Stomach (tissue), 9 donors: Measurements from ENCODE around the gene SH3RF2. TPM values are rescaled to one million over a fixed set of nuclear protein-coding genes. Genes with fewer than 3 reads are reported as not detected.
"Not testable (repeated sequence)": the region's sequence is repeated elsewhere in the genome, so short reads cannot be mapped to it uniquely, and the experiment has no call there.

Source experiments
- DNase-seq, 2 donors: peaks; one replicate each; pipeline versions ENCODE4 v3.0.0 to v3.0.0-alpha.2; 2013 to 2019
- H3K27ac ChIP-seq, 5 donors: fragments of 200-600 bp in 4 of 5; sonication (generic) in 4 of 5; one replicate each; pipeline ENCODE4 v1.5.1; 2013 to 2019; ENCODE audit warnings: mild to moderate bottlenecking in 1 of 5, moderate library complexity in 1 of 5
- H3K27me3 ChIP-seq, 3 donors: fragments of 200-600 bp; sonication (generic); one replicate each; pipeline ENCODE4 v1.5.1; 2017 to 2019; ENCODE audit warnings: mixed run types in 1 of 3
- H3K36me3 ChIP-seq, 4 donors: fragments of 200-600 bp; sonication (generic); 1 replicate in 3 of 4; 2 replicates in 1 of 4; pipeline ENCODE4 v1.5.1; 2016 to 2019
- H3K4me1 ChIP-seq, 4 donors: fragments of 200-600 bp; sonication (generic); one replicate each; pipeline ENCODE4 v1.5.1; 2016 to 2019
- H3K4me3 ChIP-seq, 4 donors: fragments of 200-600 bp; sonication (generic) in 3 of 4; one replicate each; pipeline ENCODE4 v1.5.1; 2016 to 2019; ENCODE audit warnings: mild to moderate bottlenecking in 1 of 4
- H3K9me3 ChIP-seq, 4 donors: fragments of 200-600 bp; sonication (generic); one replicate each; pipeline ENCODE4 v1.5.1; 2016 to 2019
- EP300 ChIP-seq: sonication (generic); formaldehyde crosslinking; IDR thresholded peaks from one replicate; pipeline ENCODE4 v1.6.1; 2017; ENCODE audit warnings: antibody characterized with exemption
- POLR2A ChIP-seq, 4 donors: fragments of 450-650 bp; IDR thresholded peaks; one replicate each; pipeline ENCODE4 v1.6.1; 2016; ENCODE audit warnings: antibody characterized with exemption in 4 of 4, control low read depth in 2 of 4, mild to moderate bottlenecking in 1 of 4, moderate library complexity in 1 of 4
- POLR2AphosphoS5 ChIP-seq, 3 donors: sonication (generic); formaldehyde crosslinking; IDR thresholded peaks; one replicate each; pipeline ENCODE4 v1.6.1; 2016; ENCODE audit warnings: antibody characterized with exemption in 3 of 3
- WGBS, 5 donors: extraction: QIAGEN DNeasy Blood & Tissue Kit in 3 of 5; methylation state at CpG; one replicate each; pipeline versions ENCODE4 v1.1.5 to v1.1.7; 2013 to 2018; 5-methylcytosine and 5-hydroxymethylcytosine counted together
- intact Hi-C: fragments of 100-400 bp; cut with DNase I; formaldehyde crosslinking; loops from one replicate; pipeline ENCODE4 v1.15.1; 2023; ENCODE audit warnings: low total_unique reads
- polyA plus RNA-seq, 3 donors: library from polyadenylated mRNA; stranded (reverse); fragments of 200-250 nt; gene quantifications; one replicate each; pipeline ENCODE4 v1.2.3, GENCODE V29; 2013
- total RNA-seq, 5 donors: library from RNA; depleted of rRNA; stranded (reverse); fragments of >200 nt; gene quantifications; one replicate each; pipeline versions ENCODE4 v1.1.0 to v1.2.3, GENCODE V29; 2014 to 2016
- TF ChIP-seq, protein P1 (sequence below), 7 experiments: fragments of 450-650 bp in 4 of 7; fragments of 200-600 bp in 3 of 7; sonication (generic) in 3 of 7; IDR thresholded peaks; one replicate each; pipeline ENCODE4 v1.5.1; 2016 to 2019; ENCODE audit warnings: antibody characterized with exemption in 7 of 7, control low read depth in 2 of 7, mild to moderate bottlenecking in 1 of 7
- donor health status: healthy with polysubstance abuse.
- donor health status: Bipolar disorder and iron deficiency.
- donor health status: healthy.

Gene SH3RF2
- total and polyA plus RNA-seq, 8 donors = 20.8 to 62.0 (median 40.7) TPM

DNA sequence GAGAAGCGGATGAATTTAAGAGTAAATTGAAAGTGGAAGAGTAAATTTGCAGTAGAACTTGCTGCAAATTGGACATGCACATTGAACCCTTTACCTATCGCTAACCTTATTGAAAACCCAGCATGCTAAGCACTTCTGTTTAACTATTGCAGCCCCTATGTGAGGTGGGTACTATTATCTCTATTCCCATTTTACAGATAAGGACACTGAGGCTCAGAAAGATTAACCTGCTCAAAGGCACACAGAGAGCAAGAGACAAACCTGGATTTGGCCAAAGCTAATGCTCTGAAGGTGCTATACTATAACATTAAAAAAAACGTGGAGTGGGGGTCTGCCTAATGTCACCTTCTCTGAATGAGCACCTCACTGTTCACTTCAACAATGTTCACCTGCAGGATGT, 21.0 kb downstream of the SH3RF2 start:
- H3K4me3 ChIP-seq = no peak overlapping the region
- no peaks in the 10 kb centered on the region for H3K27me3 ChIP-seq
- peaks cover 4 to 25% (median 12%) of the 10 kb centered on the region in 4 donors for H3K4me1 ChIP-seq
- WGBS, 5 donors = 74 to 89% (median 87%) methylated on average over 3 of the region's 3 CpGs
- H3K27ac ChIP-seq = no peak overlapping the region
- no peaks in the 10 kb centered on the region for H3K36me3 ChIP-seq
- intact Hi-C loops = no loop called here
- no peak for DNase-seq
- no peaks in the 10 kb centered on the region for H3K9me3 ChIP-seq
- TF ChIP-seq POLR2A (IDR thresholded peaks at IDR 0.05) (no peak), POLR2AphosphoS5 (IDR thresholded peaks at IDR 0.05) (no peak), EP300 (no peak)
- TF ChIP-seq, protein P1, sequence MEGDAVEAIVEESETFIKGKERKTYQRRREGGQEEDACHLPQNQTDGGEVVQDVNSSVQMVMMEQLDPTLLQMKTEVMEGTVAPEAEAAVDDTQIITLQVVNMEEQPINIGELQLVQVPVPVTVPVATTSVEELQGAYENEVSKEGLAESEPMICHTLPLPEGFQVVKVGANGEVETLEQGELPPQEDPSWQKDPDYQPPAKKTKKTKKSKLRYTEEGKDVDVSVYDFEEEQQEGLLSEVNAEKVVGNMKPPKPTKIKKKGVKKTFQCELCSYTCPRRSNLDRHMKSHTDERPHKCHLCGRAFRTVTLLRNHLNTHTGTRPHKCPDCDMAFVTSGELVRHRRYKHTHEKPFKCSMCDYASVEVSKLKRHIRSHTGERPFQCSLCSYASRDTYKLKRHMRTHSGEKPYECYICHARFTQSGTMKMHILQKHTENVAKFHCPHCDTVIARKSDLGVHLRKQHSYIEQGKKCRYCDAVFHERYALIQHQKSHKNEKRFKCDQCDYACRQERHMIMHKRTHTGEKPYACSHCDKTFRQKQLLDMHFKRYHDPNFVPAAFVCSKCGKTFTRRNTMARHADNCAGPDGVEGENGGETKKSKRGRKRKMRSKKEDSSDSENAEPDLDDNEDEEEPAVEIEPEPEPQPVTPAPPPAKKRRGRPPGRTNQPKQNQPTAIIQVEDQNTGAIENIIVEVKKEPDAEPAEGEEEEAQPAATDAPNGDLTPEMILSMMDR (IDR thresholded peaks at IDR 0.05) = no peak

DNA sequence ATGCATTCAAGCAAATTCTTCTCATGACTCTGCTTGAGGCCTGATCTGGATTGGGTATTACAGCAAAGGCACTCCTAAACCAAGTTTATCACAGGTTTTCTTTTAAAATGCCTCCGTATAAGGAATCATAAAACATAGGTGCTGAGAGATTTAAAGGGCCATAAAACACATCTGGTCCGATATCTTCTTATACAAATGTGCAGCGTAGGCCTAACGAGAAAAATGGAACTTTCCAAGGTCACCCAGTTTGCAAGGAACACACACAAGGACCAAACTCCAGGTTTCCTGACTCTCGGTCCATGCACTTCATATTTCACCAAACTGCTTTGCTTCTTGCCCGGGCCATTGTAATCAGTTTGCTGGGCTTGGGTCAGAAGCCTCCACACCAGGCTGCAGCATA, 22.1 kb downstream of the SH3RF2 start:
- intact Hi-C loops = no loop called here
- H3K9me3 ChIP-seq = no peaks in the 10 kb centered on the region
- 69 to 88% (median 72%) methylated on average over 6 of the region's 6 CpGs for WGBS, 5 donors
- no peaks in the 10 kb centered on the region for H3K36me3 ChIP-seq
- no peak overlapping the region for H3K4me3 ChIP-seq
- H3K4me1 ChIP-seq = peaks cover 4 to 25% (median 12%) of the 10 kb centered on the region in 4 donors
- H3K27me3 ChIP-seq = no peaks in the 10 kb centered on the region
- no peak for DNase-seq
- H3K27ac ChIP-seq = peak overlapping the region in 1 of 5 donors; percentile 26
- no peak for TF ChIP-seq POLR2A (IDR thresholded peaks at IDR 0.05)
- no peak for TF ChIP-seq POLR2AphosphoS5 (IDR thresholded peaks at IDR 0.05)
- TF ChIP-seq, protein P1 (IDR thresholded peaks at IDR 0.05) = no peak
- TF ChIP-seq EP300 = no peak

DNA sequence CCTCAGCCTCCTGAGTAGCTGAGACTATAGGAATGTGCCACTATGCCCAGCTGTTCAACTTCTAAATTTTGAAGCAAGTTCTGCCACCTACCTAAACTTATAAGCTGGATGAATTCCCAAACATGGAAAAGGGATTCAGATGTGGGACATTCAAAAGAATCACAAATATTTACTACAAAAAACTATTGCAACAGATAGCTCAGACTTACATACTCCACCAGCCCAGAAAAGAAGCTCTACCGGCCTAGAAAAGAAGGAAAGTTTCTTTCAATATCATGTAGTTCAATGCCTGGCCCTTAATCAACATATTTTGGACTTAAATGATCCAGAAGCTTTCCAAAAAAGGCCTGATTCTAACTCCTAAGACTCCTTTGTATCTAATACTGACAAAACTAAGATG, 23.8 kb downstream of the SH3RF2 start:
- H3K9me3 ChIP-seq = no peaks in the 10 kb centered on the region
- H3K4me3 ChIP-seq = no peak overlapping the region
- H3K27me3 ChIP-seq = no peaks in the 10 kb centered on the region
- H3K4me1 ChIP-seq = peaks cover 4 to 25% (median 12%) of the 10 kb centered on the region in 4 donors
- H3K36me3 ChIP-seq = no peaks in the 10 kb centered on the region
- 24 to 34% (median 32%) methylated on average over 1 of the region's 1 CpG for WGBS, 5 donors
- TF ChIP-seq POLR2A (IDR thresholded peaks at IDR 0.05) = no peak
- no peak for TF ChIP-seq EP300
- TF ChIP-seq POLR2AphosphoS5 (IDR thresholded peaks at IDR 0.05) = no peak
- TF ChIP-seq, protein P1 (IDR thresholded peaks at IDR 0.05) = no peak
- H3K27ac ChIP-seq = peak overlapping the region; percentile 17 to 78 (median 59)
- intact Hi-C loops = no loop called here
- no peak for DNase-seq

DNA sequence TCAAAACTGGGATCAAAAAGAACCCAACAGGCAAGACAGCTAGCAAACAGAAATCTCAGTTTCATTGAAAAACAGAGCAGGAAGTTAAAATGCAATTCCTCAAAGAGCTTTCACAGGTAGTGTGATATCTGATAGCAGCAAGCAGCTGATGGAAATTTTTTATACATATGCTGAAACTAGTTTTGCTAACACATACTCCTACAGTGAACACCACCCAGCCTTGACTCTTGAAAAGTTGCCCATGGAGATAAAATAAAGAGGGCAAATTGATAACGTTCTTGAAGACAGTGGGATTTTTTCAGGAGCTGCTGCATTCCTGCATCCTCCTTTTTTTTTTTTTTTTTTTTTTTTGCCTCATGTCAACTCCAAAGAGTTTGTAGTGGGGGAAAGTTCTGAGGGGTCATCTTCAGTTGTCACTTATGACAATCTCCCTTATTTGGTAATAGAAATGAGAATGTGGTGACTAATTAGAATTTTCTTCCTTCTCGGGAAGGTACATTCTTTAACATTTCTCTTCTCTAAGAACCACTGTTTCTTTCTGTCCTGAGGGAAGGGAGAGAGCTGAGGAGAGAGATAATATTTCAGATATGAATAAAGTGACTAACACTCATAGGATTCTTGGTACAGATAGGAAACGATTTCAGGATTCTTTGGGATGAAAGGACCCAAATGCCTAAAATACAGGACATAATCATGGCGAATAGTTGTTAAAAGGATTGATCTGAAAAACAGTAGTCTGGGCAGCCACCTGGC, 24.6 kb downstream of the SH3RF2 start:
- WGBS, 5 donors = 33 to 50% (median 44%) methylated on average over 4 of the region's 4 CpGs

DNA sequence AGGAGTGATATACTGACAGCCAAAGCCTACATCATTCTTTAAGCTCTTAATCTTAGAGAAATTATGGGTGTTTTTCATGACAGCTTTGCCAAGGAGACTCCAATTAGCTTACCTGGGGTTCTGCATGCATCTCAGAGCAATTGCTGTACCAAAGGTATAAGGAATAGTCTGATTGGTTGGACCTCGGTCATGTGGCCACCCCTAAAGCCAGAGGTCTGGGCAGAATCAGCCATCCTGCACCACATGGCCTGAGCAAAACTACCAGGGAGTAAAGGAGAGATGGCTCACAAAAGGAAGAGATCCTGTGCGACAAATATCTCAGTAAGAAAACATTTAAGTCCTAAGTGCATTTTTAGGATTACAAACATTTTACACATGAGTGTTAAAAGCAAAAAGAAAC, 25.6 kb downstream of the SH3RF2 start:
- DNase-seq = no peak
- 86 to 95% (median 86%) methylated on average over 2 of the region's 2 CpGs for WGBS, 5 donors
- Histone ChIP-seq H3K36me3 (no peaks in the 10 kb centered on the region), H3K27me3 (no peaks in the 10 kb centered on the region), H3K4me1 (peaks cover 4 to 31% (median 14%) of the 10 kb centered on the region in 4 donors), H3K27ac (no peak overlapping the region), H3K4me3 (no peak overlapping the region), H3K9me3 (no peaks in the 10 kb centered on the region)
- intact Hi-C loops = no loop called here
- no peak for TF ChIP-seq POLR2A (IDR thresholded peaks at IDR 0.05)
- no peak for TF ChIP-seq EP300
- no peak for TF ChIP-seq POLR2AphosphoS5 (IDR thresholded peaks at IDR 0.05)
- TF ChIP-seq, protein P1 (IDR thresholded peaks at IDR 0.05) = no peak

More for the DNA sequence above, 24.6 kb downstream of the SH3RF2 start:
- H3K36me3 ChIP-seq = no peaks in the 10 kb centered on the region
- H3K4me1 ChIP-seq = peaks cover 4 to 31% (median 12%) of the 10 kb centered on the region in 4 donors
- H3K9me3 ChIP-seq = no peaks in the 10 kb centered on the region
- DNase-seq = peak in 1 of 2 donors; percentile 53
- peak overlapping the region in 4 of 5 donors; percentile 52 to 78 (median 62) for H3K27ac ChIP-seq
- intact Hi-C loops = no loop called here
- H3K4me3 ChIP-seq = no peak overlapping the region
- no peaks in the 10 kb centered on the region for H3K27me3 ChIP-seq
- TF ChIP-seq EP300 = no peak
- no peak for TF ChIP-seq POLR2AphosphoS5 (IDR thresholded peaks at IDR 0.05)
- no peak for TF ChIP-seq POLR2A (IDR thresholded peaks at IDR 0.05)

DNA sequence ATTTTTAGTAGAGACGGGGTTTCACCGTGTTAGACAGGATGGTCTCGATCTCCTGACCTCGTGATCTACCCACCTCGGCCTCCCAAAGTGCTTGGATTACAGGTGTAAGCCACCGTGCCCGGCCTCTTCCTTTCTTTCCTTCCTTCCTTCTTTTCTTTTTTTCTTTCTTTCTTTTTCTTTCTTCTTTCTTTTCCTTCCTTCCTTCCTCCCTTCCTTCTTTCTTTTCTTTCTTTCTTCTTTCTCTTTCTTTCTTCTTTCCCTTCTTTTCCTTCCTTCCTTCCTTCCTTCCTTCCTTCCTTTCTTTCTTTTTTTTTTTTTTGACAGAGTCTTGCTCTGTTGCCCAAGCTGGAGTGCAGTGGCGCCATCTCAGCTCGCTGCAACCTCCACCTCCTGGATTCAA, 27.6 kb downstream of the SH3RF2 start:
- 84 to 99% (median 94%) methylated on average over 9 of the region's 9 CpGs for WGBS, 5 donors
- H3K4me3 ChIP-seq, H3K36me3 ChIP-seq, H3K27me3 ChIP-seq, DNase-seq, intact Hi-C loops, H3K27ac ChIP-seq, H3K9me3 ChIP-seq: not testable (repeated sequence)
- peaks cover 4 to 27% (median 14%) of the 10 kb centered on the region in 4 donors for H3K4me1 ChIP-seq
